Endothelial cell (in vitro differentiated cells): ENCODE data around the gene NSG2. TPM values are rescaled to one million over a fixed set of nuclear protein-coding genes. Genes with fewer than 3 reads are reported as not detected.

ENCODE experiments used
- DNase-seq: peaks from one replicate; pipeline ENCODE4 v3.0.0; 2021; ENCODE audit warnings: low spot score
- H3K27ac Mint-ChIP-seq: one replicate; pipeline ENCODE4 v1.8.0; 2021; ENCODE audit warnings: mixed read lengths, inconsistent platforms; ENCODE audit not compliant: unreplicated experiment
- H3K27me3 Mint-ChIP-seq: one replicate; pipeline ENCODE4 v1.8.0; 2021; ENCODE audit warnings: mild to moderate bottlenecking, moderate library complexity, mixed read lengths, inconsistent platforms; ENCODE audit not compliant: unreplicated experiment
- H3K36me3 Mint-ChIP-seq: one replicate; pipeline ENCODE4 v1.8.0; 2021; ENCODE audit warnings: mild to moderate bottlenecking, low read depth, mixed read lengths, inconsistent platforms; ENCODE audit not compliant: unreplicated experiment
- H3K4me1 Mint-ChIP-seq: one replicate; pipeline ENCODE4 v1.8.0; 2021; ENCODE audit warnings: mild to moderate bottlenecking, mixed read lengths, inconsistent platforms; ENCODE audit not compliant: unreplicated experiment
- H3K4me3 Mint-ChIP-seq: one replicate; pipeline ENCODE4 v1.8.0; 2021; ENCODE audit warnings: mild to moderate bottlenecking, mixed read lengths, inconsistent platforms; ENCODE audit not compliant: unreplicated experiment
- H3K9me3 Mint-ChIP-seq: one replicate; pipeline ENCODE4 v1.8.0; 2021; ENCODE audit warnings: mixed read lengths, inconsistent platforms; ENCODE audit not compliant: unreplicated experiment
- total RNA-seq: library from RNA; stranded (reverse); fragmentation: NEBNext Ultra II Directional; extraction: Animal tissue kit (Norgen Biotek cat#: 25700); gene quantifications from one replicate; pipeline ENCODE4 v1.2.1, GENCODE V29; 2021; ENCODE audit not compliant: unreplicated experiment
- TF ChIP-seq, protein P1 (sequence below): fragments of 200-600 bp; sonication (generic); IDR thresholded peaks from one replicate; pipeline ENCODE4 v1.5.0; 2021; ENCODE audit warnings: antibody characterized with exemption; ENCODE audit not compliant: unreplicated experiment

The NSG2 gene
- total RNA-seq, 1 donor from 2014 or later, result not detected

DNA sequence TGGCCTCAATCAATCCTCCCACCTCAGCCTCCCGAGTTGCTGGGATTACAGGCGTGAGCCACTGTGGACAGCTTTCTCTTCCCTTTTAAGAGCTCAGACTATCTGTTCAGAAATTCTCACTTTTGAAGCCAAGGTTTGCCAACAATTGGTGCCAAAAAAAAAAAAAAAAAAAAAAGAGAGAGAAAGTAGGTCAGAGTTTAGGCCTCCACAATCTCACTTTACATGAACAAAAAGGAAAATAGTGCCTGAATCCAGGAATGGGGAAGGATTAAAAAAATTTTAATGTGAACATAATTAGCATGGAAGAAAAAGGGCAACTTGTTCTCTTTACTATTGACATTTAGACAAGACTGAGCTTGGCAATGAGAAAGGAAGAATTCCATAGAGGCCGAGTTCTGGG is 94.1 kb downstream of the NSG2 start:
- Mint-ChIP-seq H3K4me3 (no peak overlapping the region), H3K27me3 (no peaks in the 10 kb centered on the region), H3K9me3 (no peaks in the 10 kb centered on the region), H3K27ac (no peak overlapping the region), H3K4me1 (no peaks in the 10 kb centered on the region), H3K36me3 (no peaks in the 10 kb centered on the region)
- TF ChIP-seq, protein P1, sequence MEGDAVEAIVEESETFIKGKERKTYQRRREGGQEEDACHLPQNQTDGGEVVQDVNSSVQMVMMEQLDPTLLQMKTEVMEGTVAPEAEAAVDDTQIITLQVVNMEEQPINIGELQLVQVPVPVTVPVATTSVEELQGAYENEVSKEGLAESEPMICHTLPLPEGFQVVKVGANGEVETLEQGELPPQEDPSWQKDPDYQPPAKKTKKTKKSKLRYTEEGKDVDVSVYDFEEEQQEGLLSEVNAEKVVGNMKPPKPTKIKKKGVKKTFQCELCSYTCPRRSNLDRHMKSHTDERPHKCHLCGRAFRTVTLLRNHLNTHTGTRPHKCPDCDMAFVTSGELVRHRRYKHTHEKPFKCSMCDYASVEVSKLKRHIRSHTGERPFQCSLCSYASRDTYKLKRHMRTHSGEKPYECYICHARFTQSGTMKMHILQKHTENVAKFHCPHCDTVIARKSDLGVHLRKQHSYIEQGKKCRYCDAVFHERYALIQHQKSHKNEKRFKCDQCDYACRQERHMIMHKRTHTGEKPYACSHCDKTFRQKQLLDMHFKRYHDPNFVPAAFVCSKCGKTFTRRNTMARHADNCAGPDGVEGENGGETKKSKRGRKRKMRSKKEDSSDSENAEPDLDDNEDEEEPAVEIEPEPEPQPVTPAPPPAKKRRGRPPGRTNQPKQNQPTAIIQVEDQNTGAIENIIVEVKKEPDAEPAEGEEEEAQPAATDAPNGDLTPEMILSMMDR, result no peak
- no peak for DNase-seq

DNA sequence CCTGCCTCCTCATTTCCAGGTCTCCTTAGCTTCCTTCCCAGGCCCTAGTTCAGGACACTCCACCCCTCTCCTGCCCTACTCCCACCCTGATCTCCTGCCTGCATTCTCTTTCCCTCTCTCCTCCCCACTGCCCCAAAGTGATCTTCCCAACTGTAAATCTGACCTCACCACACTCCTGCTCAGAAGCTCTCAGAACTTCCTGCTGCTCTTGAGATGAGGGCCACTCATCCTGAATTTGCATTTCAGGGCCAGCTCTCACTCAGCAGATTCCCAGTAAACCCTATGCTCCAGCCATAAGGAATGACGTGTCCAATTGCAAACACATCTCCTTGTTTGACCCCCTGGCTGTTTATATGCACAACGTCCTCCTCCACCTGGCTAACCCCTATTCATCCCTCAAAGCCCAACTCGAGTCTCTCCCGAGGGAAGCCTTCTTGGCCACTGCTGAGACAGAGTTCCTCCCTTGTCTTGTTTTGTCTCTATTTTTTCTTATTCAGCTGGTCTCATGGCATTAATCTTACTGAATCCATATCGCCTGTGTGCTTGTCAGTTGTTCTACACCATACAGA is 95.0 kb downstream of the NSG2 start:
- Mint-ChIP-seq H3K9me3 (no peaks in the 10 kb centered on the region), H3K4me1 (no peaks in the 10 kb centered on the region), H3K27ac (no peak overlapping the region), H3K27me3 (peaks cover 2% of the 10 kb centered on the region), H3K36me3 (no peaks in the 10 kb centered on the region), H3K4me3 (no peak overlapping the region)
- no peak for DNase-seq
- TF ChIP-seq, protein P1, result no peak

DNA sequence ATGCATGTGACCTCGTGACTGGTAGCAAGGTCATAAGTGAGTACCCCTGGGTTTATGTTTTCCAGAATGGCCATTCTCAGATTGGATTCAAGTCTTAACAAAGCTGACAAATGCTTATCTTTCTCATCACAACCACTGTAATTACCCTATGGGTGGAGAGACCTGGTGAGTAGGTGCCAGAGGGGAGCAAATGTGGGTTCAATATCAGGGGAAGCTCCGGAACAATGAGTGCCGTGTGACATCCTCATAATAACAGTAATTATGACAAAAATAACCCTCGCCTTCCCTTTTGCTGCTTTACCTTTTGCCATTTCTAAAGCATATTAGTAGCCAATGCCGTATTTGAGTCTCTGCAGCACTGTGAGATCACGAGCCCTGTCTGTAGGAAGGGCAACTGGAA is 95.9 kb downstream of the NSG2 start:
- TF ChIP-seq, protein P1, result no peak
- Mint-ChIP-seq H3K9me3 (no peaks in the 10 kb centered on the region), H3K27me3 (peaks cover 3% of the 10 kb centered on the region), H3K4me3 (no peak overlapping the region), H3K4me1 (no peaks in the 10 kb centered on the region), H3K27ac (no peak overlapping the region), H3K36me3 (no peaks in the 10 kb centered on the region)
- no peak for DNase-seq

DNA sequence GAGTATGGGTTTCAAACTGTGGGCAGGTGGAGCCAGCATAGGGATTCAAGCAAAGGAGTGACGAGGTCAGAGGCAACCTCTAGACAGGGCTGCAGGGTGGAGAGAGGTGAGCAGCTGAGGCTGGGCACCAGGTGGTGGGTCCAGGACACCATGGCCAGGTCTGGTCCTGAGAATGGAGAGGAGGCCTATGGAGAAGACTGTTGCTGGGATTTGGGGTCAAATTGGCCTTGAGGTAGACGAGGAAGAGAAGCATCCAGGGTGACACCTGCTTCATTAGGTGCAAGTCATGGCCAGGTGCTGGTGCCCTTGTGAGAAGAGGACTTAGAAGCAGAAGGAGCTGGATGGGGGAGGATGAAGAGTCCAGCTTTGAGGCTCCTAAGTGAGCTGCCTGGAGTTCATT is 99.6 kb downstream of the NSG2 start:
- no peak overlapping the region for H3K27ac Mint-ChIP-seq
- TF ChIP-seq, protein P1, result no peak
- H3K36me3 Mint-ChIP-seq, result no peaks in the 10 kb centered on the region
- peaks cover 3% of the 10 kb centered on the region for H3K27me3 Mint-ChIP-seq
- no peak for DNase-seq
- H3K4me1 Mint-ChIP-seq, result no peaks in the 10 kb centered on the region
- H3K4me3 Mint-ChIP-seq, result no peak overlapping the region
- H3K9me3 Mint-ChIP-seq, result no peaks in the 10 kb centered on the region

DNA sequence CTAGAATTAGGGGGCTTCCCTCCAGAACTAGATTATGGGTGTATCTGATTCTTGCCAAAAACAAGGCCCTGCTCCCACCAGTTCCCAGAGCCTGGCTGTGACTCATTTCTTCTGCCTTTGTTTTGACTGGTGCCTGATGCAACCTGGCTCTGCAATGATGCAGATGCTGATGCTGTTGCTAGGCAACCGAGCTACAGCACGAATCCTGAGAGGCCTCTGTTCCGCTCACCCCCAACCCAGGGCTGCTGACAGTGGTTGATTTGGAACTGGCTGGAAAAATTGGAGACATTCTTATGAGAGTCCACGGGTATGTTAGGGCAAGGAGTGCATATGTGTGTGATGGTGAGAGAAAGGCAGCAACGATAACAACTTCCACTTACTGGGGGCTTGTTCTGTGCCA is 100.3 kb downstream of the NSG2 start:
- TF ChIP-seq, protein P1, result no peak
- Mint-ChIP-seq H3K4me1 (no peaks in the 10 kb centered on the region), H3K4me3 (no peak overlapping the region), H3K27me3 (peaks cover 3% of the 10 kb centered on the region), H3K36me3 (no peaks in the 10 kb centered on the region), H3K9me3 (no peaks in the 10 kb centered on the region), H3K27ac (no peak overlapping the region)
- DNase-seq, result no peak
